Measurements from ENCODE around the gene YWHAE.
"Not testable (repeated sequence)": the region's sequence is repeated elsewhere in the genome, so short reads cannot be mapped to it uniquely, and the experiment has no call there.

YWHAE gene

DNA sequence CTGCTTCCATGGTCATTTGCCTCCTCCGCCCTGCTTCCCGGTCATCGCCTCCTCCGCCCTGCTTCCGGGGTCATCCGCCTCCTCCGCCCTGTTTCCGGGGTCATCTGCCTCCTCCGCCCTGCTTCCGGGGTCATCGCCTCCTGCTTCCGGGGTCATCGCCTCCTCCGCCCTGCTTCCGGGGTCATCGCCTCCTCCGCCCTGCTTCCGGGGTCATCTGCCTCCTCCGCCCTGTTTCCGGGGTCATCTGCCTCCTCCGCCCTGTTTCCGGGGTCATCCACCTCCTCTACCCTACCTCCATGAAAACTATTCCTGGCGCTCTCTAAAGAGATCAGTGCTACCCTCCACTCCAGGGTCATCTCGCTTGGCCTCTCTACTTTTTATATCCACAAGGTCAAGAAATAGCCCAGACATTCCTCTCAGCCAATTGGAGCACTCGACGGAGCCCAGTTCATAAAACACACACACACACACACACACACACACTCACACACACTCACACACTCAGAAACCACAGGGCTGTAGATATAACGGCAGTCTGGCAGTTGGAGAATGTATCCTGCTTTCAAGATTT, 75.7 kb downstream of the YWHAE start:
- peak; percentile 31 for DNase-seq

DNA sequence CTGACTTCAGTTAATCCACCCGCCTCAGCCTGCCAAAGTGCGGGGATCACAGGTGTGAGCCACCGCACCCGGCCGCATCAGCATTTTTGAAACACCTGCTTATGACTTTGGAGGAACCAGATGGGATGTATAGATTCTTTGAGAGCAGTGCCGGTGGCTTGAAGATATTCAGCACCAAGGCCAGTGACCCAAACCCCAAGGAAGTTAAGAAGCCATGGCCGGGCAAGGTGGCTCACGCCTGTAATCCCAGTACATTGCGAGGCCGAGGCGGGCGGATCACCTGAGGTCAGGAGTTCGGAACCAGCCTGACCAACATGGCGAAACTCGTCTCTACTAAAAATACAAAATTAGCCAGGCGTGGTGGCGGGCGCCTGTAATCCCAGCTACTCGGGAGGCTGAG, 76.7 kb downstream of the YWHAE start:
- DNase-seq, result no peak

DNA sequence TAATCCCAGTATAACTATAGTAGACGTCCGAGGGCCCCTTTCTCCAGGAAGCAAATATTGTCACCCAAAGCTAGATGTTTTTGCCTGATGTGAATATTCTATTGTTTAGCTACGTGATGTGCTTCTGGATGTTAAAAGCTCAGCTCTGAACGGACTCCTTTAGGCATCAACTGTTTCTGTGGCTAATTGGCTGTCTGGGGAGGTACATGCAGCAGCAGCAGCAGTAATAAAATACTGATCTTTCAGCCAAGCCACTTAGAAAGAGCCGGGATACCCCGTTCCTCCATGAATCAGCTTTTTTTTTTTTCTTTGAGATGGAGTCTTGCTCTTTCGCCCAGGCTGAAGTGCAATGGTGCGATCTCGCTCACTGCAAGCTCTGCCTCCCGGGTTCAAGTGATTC, 77.5 kb downstream of the YWHAE start:
- DNase-seq, result no peak

- no peak for DNase-seq
Measured at GRCh38 chr17:1322014-1322428, 78.0 kb downstream of the YWHAE start.

GRCh38 chr17:1315891-1316403, 84.1 kb downstream of the YWHAE start:
- DNase-seq, result no peak

DNA sequence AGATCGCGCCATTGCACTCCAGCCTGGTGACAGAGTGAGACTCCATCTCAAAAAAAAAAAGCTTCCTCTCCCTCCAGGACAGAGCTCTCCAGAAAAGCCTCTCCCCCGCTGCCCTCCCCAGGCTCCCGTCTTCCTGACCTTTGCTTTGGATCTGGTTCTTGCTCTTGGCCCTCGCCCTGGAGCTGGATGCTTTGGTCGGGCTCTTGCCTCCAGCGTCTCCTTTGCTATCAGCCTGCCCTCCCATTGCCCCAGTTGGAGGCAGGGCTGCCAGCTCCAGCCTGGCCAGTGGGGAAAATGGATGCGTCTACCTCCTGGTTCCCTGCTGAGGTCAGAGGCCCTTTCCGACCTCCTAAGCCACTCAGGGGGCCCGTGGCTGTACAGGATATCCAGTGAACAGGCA, 84.6 kb downstream of the YWHAE start:
- DNase-seq, result no peak

DNA sequence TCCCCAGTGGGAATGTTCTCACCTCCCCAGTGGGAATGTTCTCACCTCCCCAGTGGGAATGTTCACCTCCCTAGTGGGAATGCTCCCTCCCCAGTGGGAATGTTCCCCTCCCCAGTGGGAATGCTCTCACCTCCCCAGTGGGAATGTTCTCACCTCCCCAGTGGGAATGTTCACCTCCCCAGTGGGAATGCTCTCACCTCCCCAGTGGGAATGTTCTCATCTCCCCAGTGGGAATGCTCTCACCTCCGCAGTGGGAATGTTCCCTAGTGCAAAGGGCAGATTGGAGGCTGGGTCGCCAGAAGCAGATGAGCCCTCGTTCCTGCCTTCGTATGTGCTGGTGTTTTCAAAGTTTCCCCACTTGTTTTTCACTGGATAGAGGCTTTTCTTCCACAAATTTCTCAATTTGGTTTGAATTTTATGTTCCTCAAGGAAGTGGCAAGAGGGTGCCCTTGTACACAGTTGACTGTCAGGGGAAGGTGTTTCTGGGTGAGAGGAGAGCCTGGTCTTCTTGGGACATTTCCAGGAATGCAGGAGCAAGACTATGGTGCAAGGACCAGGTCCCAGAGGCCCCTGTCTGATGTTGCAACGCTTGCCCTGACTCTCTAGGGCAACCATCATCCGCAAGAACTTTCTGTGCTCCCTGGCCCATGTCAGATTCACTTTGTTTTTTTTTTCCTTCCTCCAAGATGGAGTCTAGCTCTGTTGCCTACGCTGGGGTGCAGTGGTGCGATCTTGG, 86.6 kb downstream of the YWHAE start:
- DNase-seq, result no peak

DNA sequence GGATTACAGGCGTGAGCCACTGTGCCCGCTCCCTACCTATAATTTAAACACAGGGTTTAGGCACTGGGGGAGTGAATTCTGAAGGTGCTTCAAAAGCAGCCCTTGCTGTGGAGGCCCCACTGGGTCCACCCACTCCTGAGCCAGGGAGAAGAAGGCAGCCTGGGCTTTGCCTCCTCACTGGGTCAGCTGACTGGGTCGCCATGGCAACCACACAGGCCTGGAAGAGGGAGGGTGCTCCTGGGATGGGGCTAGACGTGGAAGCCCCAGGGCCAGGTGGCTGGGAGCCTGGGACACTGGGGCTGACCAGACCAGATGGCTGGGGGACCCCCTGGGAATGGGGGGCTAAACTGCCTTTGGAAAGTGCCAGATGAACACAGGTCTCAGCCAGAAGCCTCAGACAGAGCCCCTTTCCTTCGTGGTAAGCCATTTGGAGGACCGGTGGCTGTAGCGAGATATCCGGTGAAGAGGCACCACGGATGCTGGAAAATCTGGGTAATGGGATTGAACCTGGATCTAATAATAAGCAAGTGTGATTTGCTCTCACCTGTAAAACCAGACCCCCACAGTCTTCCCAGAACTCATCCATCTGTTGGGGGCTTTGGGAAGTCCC, 87.7 kb downstream of the YWHAE start:
- no peak for DNase-seq

GRCh38 chr17:1307829-1308228, 92.2 kb downstream of the YWHAE start:
- not testable (repeated sequence) for DNase-seq

DNA sequence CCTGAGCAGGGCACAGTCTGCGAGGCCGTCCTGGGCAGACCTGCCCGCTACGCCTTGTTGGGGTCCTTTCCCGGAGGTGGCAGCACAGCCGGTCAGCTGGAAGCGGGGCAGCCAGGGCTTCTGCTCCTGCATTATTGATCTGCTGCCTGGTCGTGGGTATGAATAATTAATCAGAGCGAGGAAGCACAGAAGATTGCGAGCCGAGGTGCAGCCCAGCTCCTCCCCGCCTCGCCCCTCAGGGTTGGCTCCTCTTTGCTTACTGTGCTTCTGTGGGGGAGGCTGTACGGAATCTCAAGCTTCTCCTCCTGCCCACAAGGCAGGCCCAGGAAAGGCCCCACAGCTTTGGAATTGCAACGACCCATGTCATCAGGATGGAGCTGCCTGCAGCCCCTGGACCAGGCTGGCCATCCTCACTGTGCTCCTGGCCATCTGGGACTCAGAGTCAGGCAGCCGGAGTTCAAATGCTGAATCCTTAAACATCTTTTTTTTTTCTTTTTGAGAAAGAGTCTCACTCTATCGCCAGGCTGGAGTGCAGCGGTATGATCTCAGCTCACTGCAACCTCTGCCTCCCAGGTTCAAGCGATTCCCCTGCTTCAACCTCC, 95.0 kb downstream of the YWHAE start:
- no peak for DNase-seq

DNA sequence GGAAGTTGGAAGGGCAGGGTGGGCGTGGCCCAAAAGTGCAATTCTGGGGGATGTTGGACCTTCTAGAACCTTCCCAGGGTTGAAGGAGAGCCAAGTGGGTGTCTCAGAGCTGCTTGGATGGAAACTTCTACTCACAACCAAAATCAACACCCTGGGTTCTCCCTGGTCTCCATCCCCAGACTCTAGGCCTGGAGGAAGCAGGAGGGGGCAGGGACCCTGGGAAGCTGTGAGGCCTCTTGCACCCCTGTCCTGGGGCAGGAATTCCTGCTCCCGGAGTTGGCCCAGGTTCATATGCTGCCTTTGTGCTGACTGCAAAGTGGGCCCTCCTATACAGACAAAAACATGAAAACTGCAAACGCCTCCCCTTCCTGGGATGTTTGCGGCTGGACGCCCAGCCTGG, 95.5 kb downstream of the YWHAE start:
- no peak for DNase-seq

DNA sequence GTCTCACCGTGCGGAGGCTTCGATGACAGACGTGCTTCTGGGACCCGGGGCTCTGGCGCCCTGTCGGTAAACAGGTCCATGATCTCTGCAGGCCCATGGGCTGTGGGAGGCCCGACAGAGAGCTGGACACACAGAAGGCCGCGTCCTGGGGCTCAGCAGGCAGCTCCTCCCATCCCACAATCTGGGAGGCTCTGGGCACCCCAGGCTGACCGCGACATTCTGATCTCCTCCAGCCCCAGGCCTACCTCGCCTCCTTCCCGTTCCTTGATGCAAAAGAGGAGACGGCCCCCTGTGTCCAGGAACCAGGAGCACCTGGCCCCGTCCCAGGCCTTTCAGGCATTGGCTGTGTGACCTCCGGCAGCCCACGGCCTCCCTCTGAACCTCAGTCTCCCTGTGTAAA, 97.3 kb downstream of the YWHAE start:
- no peak for DNase-seq

DNA sequence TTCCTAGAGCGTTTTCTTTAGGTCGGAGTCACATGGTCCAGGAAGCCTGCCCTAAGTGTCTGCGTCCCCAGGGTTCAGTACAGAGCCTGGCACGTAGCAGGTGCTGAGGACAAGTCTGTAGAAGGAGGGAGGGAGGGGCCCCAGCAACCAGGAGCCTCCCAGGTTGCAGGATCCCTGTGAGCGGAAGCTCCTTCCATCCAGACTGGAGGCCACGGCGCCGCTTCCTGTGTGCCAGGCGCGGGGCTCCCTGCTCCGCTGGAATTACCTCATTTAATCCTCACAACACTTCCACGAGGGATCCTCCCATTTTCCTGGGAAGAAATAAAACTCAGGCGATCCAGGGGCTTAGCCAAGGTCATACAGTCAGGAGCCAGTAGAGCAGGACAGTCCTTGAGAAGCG, 98.5 kb downstream of the YWHAE start:
- no peak for DNase-seq

DNA sequence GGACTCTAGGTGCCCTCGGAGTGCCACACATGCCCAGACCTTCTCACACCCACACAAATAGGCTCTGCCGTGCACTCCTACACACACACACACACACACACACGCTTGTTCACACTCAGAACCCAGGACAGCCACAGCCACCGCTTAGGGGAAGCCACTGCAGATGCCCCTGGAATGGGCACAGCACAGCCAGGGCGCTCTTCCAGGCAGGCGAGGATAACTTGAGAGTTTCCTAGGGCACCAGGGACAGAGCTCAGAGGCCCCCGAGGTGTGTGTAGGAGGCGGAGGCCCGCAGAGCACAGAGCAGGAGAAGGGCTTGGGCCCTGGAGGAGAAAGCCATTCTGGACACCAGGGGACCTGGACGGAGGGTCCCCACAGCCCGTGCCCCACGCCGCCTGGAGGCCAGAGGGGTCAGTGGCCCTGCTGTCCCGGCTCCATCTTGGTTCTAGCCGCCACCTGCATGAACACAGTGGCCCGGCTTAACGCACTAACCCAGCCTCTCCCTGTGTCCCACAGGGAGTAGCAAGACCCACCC, 99.6 kb downstream of the YWHAE start:
- no peak for DNase-seq

DNA sequence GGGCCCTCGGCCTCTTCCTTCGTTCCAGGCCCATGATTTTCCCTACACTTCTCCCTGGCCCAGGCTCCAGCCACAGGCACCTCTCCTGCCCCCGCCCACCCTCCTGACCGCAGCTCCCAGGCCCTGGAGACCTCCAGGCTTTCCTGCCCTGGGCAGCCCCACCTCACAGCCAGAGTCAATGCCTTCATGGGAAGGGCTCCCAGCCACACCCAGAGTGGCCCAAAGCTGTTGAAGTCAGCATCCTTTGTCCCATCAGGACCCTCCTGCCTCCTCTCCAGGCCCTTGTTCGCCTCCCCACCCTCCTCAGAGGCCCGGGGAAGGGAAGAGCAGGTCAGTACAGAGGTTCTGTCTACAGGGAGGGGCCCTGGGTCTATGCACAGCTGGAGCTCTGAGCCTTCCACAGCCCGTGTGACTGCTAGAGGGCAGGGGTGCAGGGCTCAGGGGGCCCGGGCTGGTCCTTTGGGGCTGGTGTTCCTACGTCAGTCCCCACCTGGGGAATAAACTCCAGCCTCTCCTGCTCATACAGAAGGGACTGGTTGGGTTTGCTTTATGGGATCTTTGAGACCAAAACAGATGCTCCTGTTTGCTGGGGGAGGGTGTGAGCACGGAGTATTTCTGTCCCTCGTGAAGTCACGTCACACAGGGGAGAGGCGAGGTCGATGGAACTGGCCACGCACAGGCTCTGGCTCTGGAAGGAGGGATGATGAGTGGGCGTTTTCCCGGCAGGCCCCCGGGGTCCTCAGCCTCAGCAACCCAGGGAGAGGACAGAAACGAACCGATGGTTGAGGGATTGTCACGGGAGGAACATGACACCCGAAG, 100.3 kb downstream of the YWHAE start:
- DNase-seq, result no peak

GRCh38 chr17:1298606-1299005, 101.4 kb downstream of the YWHAE start:
- DNase-seq, result peak; percentile 69
